Measurements from ENCODE around the gene POLR3GL. TPM values are rescaled to one million over a fixed set of nuclear protein-coding genes. Genes with fewer than 3 reads are reported as not detected.
A peak's percentile ranks its signal among the peaks of the same experiment; 100 is the strongest.
"Not testable (repeated sequence)": the region's sequence is repeated elsewhere in the genome, so short reads cannot be mapped to it uniquely, and the experiment has no call there.

Gene POLR3GL, protein sequence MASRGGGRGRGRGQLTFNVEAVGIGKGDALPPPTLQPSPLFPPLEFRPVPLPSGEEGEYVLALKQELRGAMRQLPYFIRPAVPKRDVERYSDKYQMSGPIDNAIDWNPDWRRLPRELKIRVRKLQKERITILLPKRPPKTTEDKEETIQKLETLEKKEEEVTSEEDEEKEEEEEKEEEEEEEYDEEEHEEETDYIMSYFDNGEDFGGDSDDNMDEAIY
- 16.7 and 18.4 TPM in 2 replicates for total RNA-seq (2014; rRNA removed; shearing (Covaris generic))

DNA sequence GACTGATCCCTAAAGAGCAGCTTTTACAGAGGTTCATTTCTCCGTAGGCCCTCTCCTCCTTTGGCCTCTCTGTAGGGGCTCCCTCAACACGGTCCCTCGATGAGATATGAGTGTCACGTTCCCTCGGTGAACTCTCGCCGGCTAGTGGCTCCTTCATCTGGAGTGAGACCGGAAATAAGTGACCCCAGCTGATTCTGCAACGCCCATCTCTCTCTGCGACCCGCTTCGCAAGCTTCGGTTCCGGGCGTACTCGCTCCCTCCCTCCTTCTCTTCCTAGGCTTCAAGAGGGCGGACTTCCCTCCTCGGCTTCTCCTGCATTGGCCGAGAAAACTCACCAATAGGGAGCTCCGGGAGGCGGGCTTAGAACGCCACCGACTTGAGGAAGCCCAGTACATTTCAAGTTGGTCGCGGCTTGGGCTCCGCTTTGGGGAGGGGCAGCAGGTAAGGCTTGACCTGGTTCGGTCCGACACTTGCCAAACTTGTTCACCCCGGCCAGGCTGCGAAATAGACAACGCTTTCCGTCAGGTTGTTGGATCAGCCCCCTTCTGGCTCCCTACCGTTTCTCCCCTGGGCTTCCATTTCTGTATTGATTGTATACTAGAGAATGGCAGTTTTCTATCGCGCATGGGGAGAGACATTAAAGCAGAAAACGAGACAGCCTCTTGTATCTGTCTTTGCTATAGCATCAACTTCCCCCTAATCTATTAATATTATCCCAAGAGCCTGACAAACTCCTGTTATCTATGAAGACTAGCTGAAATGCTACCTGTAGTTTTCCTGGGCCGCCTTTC lies at the start of gene POLR3GL, which contains the start of gene ANKRD34A:
Gene POLR3GL (plus strand): TSS at position 363 of the 791 bp plus-strand sequence. CDS start 10,176 bp downstream, outside the sequence.
Gene ANKRD34A (minus strand): TSS at position 248 of the 791 bp plus-strand sequence. CDS start 2,816 bp downstream, outside the sequence.
- Histone ChIP-seq H3K4me1 (peaks cover 14% of the 10 kb centered on the region), H3K4me3 (peak within 1 kb of the TSS; percentile 64), H3K9me3 (replicated peaks) (peaks cover 4% of the 10 kb centered on the region; the same call in 1 of the 2 replicates), H3K36me3 (0 out of 2 replicates have a peak, but pooled peaks cover 3% of the 10 kb centered on the region), H3K27ac (peak within 1 kb of the TSS; percentile 36), H3K27me3 (no peaks in the 10 kb centered on the region)
- DNase-seq = peak; percentile 88 to 91

DNA sequence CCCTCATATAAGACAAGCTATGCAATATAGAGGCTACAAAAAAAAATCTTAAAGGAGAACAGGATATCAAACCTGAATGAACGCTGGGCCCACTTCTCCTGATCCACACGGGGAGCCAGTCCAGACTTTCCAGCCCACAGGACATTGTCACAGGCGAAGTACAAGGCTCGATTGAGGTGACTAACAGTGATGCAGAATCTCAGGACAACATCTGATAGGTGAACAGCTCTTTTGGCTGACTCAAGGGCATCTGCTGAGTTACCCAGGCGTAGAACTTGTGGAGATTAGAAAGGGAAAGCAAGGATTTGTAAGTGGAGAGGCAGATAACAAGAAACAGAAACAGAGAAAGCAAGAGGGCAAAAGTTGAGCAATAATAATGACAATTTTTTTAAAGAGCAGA lies 47.7 kb upstream of the POLR3GL start:
- Histone ChIP-seq H3K4me3 (no peak overlapping the region), H3K4me1 (peaks cover 6% of the 10 kb centered on the region; the same call in 1 of the 2 replicates), H3K9me3 (replicated peaks) (no peaks in the 10 kb centered on the region), H3K27ac (no peak overlapping the region), H3K27me3 (no peaks in the 10 kb centered on the region), H3K36me3 (0 out of 2 replicates have a peak, but pooled peaks cover 2% of the 10 kb centered on the region)
- no peak for DNase-seq

DNA sequence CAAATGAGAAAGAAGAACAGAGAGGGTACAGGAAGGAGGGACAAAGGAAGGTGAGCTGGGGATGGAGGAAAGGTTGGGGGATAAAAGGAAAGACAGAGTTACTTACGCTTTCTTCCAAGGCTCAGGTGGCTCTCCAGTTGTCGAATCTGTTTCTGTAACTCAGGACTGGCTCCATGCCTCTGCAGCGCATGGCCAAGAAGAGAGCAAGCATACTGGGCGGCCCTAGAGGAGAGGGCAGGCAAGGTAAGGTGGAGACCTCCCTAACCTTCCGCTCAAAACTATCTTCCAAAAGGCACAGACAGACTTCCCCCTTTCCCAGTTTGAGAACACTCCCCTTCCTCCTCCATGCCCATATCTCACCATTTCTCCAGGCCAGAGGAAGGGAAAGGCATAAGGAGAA lies 46.9 kb upstream of the POLR3GL start:
- Histone ChIP-seq H3K36me3 (0 out of 2 replicates have a peak, but pooled peaks cover 2% of the 10 kb centered on the region), H3K27ac (no peak overlapping the region), H3K27me3 (no peaks in the 10 kb centered on the region), H3K4me3 (peak overlapping the region; percentile 85), H3K4me1 (peaks cover 6% of the 10 kb centered on the region; the same call in 1 of the 2 replicates), H3K9me3 (replicated peaks) (no peaks in the 10 kb centered on the region)
- no peak for DNase-seq

DNA sequence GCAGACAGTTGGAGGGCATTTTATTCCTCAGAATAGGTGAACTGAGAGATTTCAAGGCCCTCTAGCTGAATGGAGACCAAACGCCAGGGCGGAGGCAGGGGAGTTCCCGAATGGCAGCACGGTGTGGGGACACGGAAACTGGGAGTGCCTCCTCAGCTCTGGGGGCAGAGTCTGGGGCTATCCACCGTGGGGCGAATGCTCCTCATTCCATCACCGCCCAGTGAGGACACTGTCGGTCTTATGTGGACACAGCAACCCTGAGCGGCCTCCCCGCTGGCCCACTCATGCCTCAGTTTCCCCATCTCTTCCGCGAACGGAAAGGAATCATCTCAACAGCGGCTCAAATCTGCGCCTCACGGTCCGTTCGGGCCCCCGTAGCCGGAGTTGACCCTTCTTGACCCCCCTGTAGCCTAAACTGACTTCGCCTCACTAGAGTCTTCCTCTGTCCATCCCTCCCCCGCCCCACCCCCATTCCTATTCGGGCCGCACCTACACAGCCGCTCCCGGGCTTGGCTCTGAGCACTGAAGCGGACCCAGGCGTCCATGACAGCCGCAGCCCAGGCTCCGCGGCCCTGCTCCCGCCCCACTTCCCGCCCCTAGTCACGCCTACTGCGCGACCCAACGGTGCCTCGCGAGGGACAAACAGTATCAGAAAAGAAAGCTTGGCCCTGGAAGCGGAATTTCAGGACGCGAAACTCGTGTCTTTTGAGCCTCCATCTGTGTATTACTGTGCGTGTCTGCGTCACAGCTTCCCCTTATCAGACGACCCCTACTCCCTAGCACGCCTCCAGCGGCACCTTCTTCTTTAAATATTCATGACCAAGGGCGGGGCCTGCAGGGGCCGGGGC lies 46.1 kb upstream of the POLR3GL start, which contains the start of gene PEX11B:
Gene PEX11B (minus strand): TSS at position 574 of the 848 bp plus-strand sequence. CDS start 29 bp downstream, at position 545.
- Histone ChIP-seq H3K36me3 (peaks cover 5% of the 10 kb centered on the region), H3K4me1 (peaks cover 6% of the 10 kb centered on the region; the same call in 1 of the 2 replicates), H3K27ac (peak within 1 kb of the TSS; percentile 51), H3K4me3 (peak within 1 kb of the TSS; percentile 85), H3K27me3 (no peaks in the 10 kb centered on the region), H3K9me3 (replicated peaks) (no peaks in the 10 kb centered on the region)
- DNase-seq = peak; percentile 81 to 84

DNA sequence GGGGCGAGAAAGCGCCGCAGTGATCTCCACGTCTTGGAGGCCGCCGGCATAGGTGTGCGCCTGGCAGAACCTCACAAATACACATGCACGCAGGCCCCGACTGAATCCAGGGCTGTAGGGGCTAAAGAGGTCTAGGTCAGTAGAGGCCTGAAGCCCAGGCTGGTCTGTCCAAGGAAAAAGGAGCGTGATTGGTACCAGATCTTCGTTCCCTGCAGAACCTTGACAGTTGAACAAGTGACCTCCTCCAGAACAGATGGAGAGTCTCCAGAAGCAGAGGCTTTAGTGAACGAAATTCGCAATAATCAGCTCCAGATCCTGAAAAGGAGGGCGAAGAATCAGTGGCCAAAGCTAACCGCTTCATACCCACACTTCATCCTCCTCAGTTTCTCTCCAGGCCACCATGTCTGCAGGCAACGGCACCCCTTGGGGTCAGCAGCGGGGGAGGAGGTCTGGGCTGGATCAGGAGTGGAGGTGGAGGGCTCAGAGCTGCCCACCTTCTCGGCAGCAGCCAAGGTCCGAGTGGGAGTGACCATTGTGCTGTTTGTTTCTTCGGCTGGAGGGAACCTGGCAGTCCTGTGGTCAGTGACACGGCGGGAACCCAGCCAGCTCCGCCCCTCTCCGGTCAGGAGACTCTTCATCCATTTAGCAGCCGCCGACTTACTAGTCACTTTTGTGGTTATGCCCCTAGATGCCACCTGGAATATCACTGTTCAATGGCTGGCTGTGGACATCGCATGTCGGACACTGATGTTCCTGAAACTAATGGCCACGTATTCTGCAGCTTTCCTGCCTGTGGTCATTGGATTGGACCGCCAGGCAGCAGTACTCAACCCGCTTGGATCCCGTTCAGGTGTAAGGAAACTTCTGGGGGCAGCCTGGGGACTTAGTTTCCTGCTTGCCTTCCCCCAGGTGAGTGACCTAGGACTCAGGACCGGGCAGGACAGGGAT lies 45.2 kb upstream of the POLR3GL start:
- Histone ChIP-seq H3K4me1 (peaks cover 6% of the 10 kb centered on the region; the same call in 1 of the 2 replicates), H3K9me3 (replicated peaks) (no peaks in the 10 kb centered on the region), H3K36me3 (peaks cover 6% of the 10 kb centered on the region), H3K27ac (peak overlapping the region; percentile 51), H3K27me3 (no peaks in the 10 kb centered on the region), H3K4me3 (peak overlapping the region; percentile 85)
- DNase-seq = peak; percentile 30 to 47

DNA sequence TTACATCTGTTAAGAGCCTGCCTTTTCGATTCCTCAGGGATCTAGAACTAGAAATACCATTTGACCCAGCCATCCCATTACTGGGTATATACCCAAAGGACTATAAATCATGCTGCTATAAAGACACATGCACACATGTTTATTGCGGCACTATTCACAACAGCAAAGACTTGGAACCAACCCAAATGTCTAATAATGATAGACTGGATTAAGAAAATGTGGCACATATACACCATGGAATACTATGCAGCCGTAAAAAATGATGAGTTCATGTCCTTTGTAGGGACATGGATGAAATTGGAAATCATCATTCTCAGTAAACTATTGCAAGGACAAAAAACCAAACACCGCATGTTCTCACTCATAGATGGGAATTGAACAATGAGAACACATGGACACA lies 44.2 kb upstream of the POLR3GL start:
- not testable (repeated sequence) for H3K27me3 ChIP-seq; H3K9me3 ChIP-seq (replicated peaks); H3K36me3 ChIP-seq; H3K4me3 ChIP-seq; H3K27ac ChIP-seq; DNase-seq; H3K4me1 ChIP-seq

DNA sequence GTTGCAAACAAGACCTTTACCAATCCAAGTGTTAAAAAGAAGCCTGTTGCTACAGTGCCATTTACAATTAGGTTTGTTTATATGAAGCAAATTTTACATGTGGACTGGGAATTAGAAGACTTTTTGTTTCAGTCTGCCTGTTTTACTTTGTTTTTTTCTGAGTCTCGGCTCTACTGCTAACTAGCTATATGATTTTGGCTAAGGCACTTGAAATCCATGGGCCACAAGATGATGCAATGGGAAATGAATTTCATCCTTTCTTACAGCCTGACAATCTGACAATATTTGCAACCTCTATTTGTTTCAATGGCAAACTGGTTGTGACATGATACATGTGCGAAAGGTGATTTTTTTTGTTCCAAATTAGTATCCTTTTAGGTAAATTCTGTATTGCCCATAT lies 42.2 kb upstream of the POLR3GL start:
- H3K9me3 ChIP-seq (replicated peaks) = no peaks in the 10 kb centered on the region
- peaks cover 15% of the 10 kb centered on the region for H3K36me3 ChIP-seq
- no peak for DNase-seq
- H3K4me1 ChIP-seq = peaks cover 12% of the 10 kb centered on the region
- H3K4me3 ChIP-seq = no peak overlapping the region
- no peak overlapping the region for H3K27ac ChIP-seq
- H3K27me3 ChIP-seq = no peaks in the 10 kb centered on the region

DNA sequence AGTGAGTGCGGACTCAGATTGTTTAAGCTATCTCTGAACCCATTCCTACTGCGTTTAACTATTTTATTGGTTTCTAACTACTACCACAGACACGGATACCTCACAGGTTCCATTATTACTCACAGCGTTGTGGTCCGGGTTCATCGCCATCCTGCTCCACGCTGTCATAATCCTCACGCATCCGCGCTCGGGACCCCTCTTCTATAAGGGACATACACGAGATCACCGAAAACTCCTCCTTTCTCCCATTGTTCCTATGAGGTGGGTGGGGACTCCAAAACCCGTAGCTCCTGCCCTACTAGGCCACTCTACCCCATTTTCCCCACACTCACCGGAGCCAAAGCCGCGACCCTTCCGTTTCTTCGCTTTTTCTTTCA lies 37.8 kb upstream of the POLR3GL start:
- H3K4me3 ChIP-seq = peak overlapping the region; percentile 78
- peak; percentile 27 to 39 for DNase-seq
- peak overlapping the region; percentile 86 for H3K27ac ChIP-seq
- no peaks in the 10 kb centered on the region for H3K9me3 ChIP-seq (replicated peaks)
- H3K36me3 ChIP-seq = peaks cover 12% of the 10 kb centered on the region
- no peaks in the 10 kb centered on the region for H3K27me3 ChIP-seq
- H3K4me1 ChIP-seq = peaks cover 6% of the 10 kb centered on the region

DNA sequence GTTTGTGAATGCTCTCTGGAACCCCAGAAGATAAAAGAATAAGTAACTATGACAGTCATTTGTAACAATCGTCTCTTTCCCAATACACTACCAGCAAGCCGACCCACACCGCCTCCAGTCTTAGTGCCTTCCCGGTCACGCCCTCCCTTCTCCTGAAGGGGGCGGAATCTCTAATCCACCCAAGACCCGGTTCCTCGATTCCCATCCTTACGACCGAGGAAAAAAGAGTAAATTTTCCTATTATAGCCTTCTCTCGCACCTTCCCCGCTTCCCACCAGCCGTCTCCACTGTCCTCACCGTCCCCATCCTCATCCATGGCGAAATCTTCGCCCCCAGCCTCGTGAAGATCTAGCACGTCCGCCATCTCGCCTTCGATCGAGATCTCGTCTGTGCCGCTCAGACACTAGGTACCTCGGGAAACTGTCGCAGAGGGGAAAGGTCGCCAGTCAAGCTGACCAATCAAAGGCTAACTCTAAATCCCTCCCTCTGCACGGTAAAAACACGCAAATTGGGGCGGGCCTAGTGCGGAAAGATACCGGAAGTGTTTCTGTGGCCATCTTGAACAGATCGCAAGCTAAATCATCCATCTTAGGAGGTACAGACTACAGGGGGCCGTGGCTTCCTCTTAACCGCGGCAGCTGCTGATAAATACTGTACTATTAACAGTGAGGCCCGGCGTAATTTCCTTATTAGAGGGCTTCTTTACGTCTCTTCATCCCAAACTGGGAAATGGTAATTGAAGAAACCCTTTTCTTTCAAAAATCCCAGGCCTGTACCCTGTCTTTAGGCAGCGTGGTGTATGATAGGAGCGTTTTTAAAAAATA lies 37.2 kb upstream of the POLR3GL start, which contains the start of gene RBM8A:
Gene RBM8A (minus strand): TSS at position 422 of the 824 bp plus-strand sequence. CDS start 58 bp downstream, at position 364.
- peaks cover 12% of the 10 kb centered on the region for H3K36me3 ChIP-seq
- H3K4me1 ChIP-seq = peaks cover 6% of the 10 kb centered on the region
- H3K9me3 ChIP-seq (replicated peaks) = no peaks in the 10 kb centered on the region

DNA sequence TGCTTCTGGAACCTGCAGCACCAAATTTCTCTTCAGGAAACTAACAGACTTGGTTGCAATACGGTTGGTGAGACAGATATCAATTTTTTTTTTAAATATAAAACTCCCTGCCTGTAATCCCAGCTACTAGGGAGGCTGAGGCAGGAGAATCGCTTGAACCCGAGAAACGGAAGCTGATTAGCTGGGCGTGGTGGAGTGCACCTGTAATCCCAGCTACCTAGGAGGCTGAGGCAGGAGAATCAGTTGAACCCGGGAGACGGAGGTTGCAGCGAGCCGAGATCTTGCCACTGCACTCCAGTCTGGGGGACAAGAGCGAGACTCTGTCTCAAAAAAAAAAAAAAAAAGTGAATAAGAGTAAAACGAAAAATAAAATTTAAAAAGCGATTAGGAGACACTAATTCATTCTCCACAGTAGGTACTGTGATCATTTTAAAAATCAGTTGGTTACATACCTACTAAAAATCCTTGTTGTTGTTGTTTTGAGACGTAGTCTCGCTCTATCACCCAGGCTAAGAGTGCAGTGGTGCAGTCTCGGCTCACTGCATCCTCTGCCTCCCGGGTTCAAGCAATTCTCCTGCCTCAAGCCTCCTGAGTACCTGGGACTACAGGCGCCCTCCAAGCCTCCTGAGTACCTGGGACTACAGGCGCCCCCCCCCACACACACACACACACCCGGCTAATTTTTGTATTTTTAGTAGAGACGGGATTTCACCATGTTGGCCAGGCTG lies 36.4 kb upstream of the POLR3GL start:
- no peak for DNase-seq
- peaks cover 8% of the 10 kb centered on the region for H3K4me1 ChIP-seq
- H3K4me3 ChIP-seq = peak overlapping the region; percentile 78
- no peaks in the 10 kb centered on the region for H3K9me3 ChIP-seq (replicated peaks)
- no peaks in the 10 kb centered on the region for H3K27me3 ChIP-seq
- H3K36me3 ChIP-seq = peaks cover 12% of the 10 kb centered on the region
- peak overlapping the region; percentile 86 for H3K27ac ChIP-seq

More for the DNA sequence above, 37.2 kb upstream of the POLR3GL start, which contains the start of gene RBM8A:
- Histone ChIP-seq H3K27me3 (no peaks in the 10 kb centered on the region), H3K4me3 (peak within 1 kb of the TSS; percentile 78), H3K27ac (peak within 1 kb of the TSS; percentile 86)
- DNase-seq = peak; percentile 96 to 98

DNA sequence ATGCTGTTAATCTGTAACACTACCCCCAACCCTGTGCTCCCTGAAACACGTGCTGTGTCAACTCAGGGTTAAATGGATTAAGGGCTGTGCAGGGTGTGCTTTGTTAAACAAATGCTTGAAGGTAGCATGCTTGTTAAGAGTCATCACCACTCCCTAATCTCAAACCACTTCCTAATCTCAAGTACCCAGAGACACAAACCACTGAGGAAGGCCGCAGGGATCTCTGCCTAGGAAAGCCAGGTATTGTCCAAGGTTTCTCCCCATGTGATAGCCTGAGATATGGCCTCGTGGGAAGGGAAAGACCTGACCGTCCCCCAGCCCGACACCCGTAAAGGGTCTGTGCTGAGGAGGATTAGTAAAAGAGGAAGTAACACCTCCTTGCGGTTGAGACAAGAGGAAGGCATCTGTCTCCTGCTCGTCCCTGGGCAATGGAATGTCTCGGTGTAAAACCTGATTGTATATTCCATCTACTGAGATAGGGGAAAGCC lies 31.9 kb upstream of the POLR3GL start:
- not testable (repeated sequence) for H3K9me3 ChIP-seq (replicated peaks); H3K27ac ChIP-seq; H3K36me3 ChIP-seq; DNase-seq; H3K4me1 ChIP-seq; H3K27me3 ChIP-seq; H3K4me3 ChIP-seq

DNA sequence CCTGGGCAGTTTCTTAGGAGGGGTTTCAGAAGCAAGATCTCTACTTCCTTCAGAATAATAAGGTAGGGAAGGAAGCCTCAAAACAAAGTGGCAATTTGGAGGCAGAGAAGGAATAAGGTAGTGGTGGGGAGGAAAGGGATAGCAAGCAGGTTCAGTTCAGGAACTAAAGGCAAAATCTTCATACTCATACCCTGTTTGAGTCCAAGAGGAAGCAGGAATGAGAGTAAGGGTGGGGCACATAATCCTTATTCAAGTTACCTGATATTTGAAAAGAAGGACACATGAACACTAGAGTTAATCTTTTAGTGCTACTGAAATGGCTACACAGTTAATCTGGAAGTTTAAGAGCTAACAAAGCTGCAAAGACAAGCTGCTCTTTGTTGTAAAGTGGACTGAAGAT lies 28.8 kb upstream of the POLR3GL start:
- Histone ChIP-seq H3K4me3 (no peak overlapping the region), H3K4me1 (0 out of 2 replicates have a peak, but pooled peaks cover 2% of the 10 kb centered on the region), H3K27ac (no peak overlapping the region), H3K9me3 (replicated peaks) (no peaks in the 10 kb centered on the region), H3K27me3 (no peaks in the 10 kb centered on the region), H3K36me3 (peaks cover under 1% of the 10 kb centered on the region)
- DNase-seq = no peak

Measured in SJCRH30 (cell line).